Measurements from ENCODE around the gene LRRC3.
A peak's percentile ranks its signal among the peaks of the same experiment; 100 is the strongest.

The LRRC3 gene

DNA sequence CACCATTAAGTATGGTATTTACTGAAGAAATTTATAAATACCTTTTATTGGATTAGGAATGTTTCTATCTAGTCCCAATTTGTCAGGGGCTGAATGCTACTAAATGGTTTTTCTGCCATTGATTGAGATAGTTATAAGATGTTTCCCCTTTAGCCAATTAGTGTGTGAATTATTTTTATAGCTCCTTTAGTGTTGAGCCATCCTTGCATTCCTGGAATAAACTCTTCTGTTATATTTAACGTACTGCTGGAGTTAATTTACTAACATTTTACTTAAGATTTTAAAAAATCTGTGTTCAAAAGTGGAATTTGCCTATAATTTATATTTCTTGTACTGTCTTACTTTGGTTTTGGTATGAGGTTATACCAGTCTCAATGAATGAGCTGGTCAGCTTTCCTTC, 25.4 kb upstream of the LRRC3 start:
- DNase-seq (ENCODE audit: low spot score in 2 of 2), result no peak
- in situ Hi-C loops (cut with MboI; ENCODE audit: low sequenced_read_pairs), result no loop called here
- H3K4me1 ChIP-seq, result no peaks in the 10 kb centered on the region
- no peaks in the 10 kb centered on the region for H3K36me3 ChIP-seq (replicated peaks)
- peaks cover 3% of the 10 kb centered on the region; the same call in 1 of the 2 replicates for H3K9me3 ChIP-seq
- no peaks in the 10 kb centered on the region for H3K27me3 ChIP-seq (ENCODE audit: low read depth)
- H3K4me3 ChIP-seq, result no peak overlapping the region

DNA sequence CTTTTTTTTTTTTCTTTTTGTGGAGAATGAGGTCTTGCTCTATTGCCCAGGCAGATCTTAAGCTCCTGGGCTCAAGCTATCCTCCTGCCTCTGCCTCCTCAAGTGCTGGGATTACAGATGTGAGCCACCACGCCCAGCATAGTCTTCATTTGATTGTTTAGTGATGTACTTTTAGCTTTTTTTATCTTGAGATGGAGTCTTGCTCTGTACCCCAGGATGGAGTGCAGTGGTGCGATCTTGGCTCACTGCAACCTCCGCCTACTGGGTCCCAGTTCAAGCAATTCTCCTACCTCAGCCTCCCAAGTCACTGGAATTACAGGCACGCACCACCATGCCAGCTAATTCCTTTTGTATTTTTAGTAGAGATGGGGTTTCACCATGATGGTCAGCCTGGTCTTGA, 24.0 kb upstream of the LRRC3 start:
- in situ Hi-C loops (cut with MboI; ENCODE audit: low sequenced_read_pairs), result no loop called here
- no peaks in the 10 kb centered on the region for H3K36me3 ChIP-seq (replicated peaks)
- H3K9me3 ChIP-seq, result peaks cover 3% of the 10 kb centered on the region; the same call in 1 of the 2 replicates
- no peaks in the 10 kb centered on the region for H3K27me3 ChIP-seq (ENCODE audit: low read depth)
- no peak overlapping the region for H3K4me3 ChIP-seq
- H3K4me1 ChIP-seq, result no peaks in the 10 kb centered on the region
- DNase-seq (ENCODE audit: low spot score in 2 of 2), result no peak

DNA sequence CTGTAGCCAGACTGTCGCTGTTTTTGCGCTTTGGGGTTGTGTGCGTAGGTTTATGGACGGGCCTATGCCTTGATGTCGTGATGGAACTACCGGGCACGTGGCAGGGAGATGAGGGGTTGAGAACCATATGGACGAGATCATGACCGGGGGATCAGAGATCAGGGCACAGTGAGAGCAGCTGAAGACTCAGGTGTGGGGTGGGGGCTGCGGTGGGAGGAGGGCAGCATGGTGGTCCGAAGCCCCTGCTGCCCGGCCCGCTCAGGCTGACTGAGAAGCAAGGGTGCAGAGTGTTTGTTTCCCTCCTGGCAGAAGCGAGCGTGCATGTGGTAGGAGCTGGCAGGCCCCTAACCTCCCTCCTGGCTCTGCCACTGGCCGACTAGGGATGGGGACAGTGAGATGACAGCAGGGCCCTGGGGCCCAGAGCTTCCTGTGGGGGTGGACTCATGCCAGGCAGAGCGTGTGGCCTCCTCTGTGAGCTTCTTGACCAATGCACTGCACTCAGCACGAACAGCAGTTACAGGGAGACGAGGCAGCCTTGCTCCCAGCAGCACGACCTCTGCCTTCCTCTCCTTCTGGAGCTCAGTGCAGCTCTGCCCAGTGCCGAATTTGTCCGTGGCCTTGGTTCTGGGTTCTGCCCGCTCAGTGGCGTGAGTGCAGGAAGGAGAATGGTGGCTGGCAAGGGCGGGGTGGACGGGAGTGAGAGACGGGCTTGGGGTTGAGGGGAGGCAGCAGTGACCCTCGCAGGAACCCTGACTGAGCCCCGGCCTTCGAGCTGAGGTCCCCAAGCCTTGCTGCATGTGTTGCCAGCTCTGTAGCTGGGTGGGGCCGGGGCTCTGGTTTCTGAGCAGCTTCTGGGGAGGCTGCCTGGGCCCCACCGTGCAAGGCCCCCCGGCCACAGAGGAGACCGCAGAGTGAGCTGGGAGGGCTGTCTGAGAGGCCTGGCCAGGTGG, 22.2 kb upstream of the LRRC3 start:
- Histone ChIP-seq H3K9me3 (peaks cover 3% of the 10 kb centered on the region; the same call in 1 of the 2 replicates), H3K27me3 (ENCODE audit: low read depth) (no peaks in the 10 kb centered on the region), H3K4me3 (no peak overlapping the region), H3K4me1 (no peaks in the 10 kb centered on the region), H3K36me3 (replicated peaks) (no peaks in the 10 kb centered on the region)
- peak in 1 of 2 experiments; percentile 4 for DNase-seq (ENCODE audit: low spot score in 2 of 2)
- in situ Hi-C loops (cut with MboI; ENCODE audit: low sequenced_read_pairs), result no loop called here

DNA sequence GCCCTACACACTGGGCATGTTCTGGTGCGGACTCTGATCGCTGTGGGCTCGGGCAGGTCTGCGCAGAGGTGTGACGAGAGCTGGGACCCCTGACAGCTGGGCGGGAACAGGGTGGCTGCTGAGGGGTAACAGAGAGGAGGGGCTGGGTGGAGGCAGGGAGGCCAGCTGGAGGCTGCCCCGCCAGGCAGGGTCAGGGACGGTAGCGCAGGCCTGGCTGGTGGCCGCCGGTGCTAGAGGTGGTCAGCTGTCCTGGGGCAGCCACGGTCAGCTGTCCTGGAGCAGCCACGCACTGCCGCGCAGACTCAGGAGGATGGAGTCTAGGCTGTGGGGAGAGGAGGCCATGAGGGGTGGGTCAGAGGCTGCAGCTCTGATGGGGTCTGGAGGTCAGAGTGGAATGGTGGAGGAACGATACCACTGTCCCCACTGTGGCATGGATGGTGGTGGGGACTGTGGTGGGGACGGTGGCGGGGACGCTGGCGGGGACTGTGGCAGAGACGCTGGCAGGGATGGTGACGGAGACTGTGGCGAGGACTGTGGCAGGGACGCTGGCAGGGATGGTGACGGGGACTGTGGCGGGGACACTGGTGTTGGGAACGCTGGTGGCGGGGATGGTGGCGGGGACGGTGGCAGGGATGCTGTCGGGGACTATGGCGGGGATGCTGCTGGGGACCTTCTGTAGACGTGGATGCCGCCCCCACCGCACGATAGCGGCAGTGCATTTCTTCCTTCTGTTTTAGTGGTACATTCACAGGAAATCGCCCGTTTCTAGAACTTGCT, 21.3 kb upstream of the LRRC3 start:
- DNase-seq (ENCODE audit: low spot score in 2 of 2), result peak in 1 of 2 experiments; percentile 2
- Histone ChIP-seq H3K27me3 (ENCODE audit: low read depth) (no peaks in the 10 kb centered on the region), H3K36me3 (replicated peaks) (no peaks in the 10 kb centered on the region), H3K9me3 (peaks cover 3% of the 10 kb centered on the region; the same call in 1 of the 2 replicates), H3K4me3 (no peak overlapping the region), H3K4me1 (no peaks in the 10 kb centered on the region)
- in situ Hi-C loops (cut with MboI; ENCODE audit: low sequenced_read_pairs), result no loop called here

DNA sequence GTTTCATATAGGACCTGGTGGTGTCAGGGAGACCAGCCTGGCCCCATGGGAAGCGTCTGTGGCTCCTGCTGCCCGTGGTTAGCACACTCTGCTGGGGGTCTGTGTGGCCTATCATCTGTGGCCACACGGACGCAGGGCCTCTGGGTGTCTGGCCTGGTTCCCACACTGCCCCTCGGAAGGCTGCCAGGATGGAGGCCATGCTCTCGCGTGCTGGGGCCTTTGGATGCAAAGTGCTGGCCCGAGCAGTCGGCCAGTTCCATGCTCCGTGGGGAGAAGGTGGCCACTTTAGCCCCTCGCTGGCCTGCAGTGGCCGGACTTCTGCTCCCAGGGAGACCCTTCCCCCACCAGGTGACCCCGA, 20.8 kb upstream of the LRRC3 start:
- in situ Hi-C loops (cut with MboI; ENCODE audit: low sequenced_read_pairs), result no loop called here
- Histone ChIP-seq H3K36me3 (replicated peaks) (no peaks in the 10 kb centered on the region), H3K27me3 (ENCODE audit: low read depth) (no peaks in the 10 kb centered on the region), H3K9me3 (peaks cover 3% of the 10 kb centered on the region; the same call in 1 of the 2 replicates), H3K4me3 (no peak overlapping the region), H3K4me1 (no peaks in the 10 kb centered on the region)
- no peak for DNase-seq (ENCODE audit: low spot score in 2 of 2)

DNA sequence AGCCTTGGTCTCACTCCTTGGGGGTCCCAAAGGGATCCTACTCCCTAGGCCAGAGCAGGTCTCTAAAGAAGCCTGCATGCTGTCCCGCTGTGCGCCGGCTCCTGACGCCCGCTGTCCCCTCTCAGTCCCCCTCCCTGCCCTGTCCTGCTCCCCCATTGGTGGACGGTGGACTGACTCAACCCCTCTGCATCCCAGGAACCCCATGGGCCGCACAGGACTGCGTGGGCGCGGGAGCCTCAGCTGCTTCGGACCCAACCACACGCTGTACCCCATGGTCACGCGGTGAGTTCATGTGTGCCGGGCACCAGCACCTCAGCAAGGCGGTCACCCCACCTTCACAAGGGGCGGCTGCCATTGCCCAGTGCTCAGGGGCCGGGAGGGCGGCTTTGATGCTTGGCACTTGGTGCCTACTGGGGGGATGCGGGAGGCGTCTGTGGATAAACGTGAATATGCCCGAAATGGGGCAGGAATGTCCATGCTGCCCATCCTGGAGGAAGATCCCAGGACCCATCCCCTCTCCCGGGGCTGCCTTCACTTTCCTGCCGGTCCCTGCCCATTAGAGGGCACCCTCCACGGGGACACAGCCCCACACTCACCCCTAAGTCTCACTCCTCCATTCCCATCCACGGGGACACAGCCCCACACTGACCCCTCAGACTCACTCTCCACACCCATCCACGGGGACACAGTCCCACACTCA, 20.2 kb upstream of the LRRC3 start:
- DNase-seq (ENCODE audit: low spot score in 2 of 2), result peak in 1 of 2 experiments; percentile 6
- Histone ChIP-seq H3K9me3 (no peaks in the 10 kb centered on the region), H3K4me1 (no peaks in the 10 kb centered on the region), H3K27me3 (ENCODE audit: low read depth) (no peaks in the 10 kb centered on the region), H3K4me3 (no peak overlapping the region), H3K36me3 (replicated peaks) (no peaks in the 10 kb centered on the region)
- in situ Hi-C loops (cut with MboI; ENCODE audit: low sequenced_read_pairs), result no loop called here

DNA sequence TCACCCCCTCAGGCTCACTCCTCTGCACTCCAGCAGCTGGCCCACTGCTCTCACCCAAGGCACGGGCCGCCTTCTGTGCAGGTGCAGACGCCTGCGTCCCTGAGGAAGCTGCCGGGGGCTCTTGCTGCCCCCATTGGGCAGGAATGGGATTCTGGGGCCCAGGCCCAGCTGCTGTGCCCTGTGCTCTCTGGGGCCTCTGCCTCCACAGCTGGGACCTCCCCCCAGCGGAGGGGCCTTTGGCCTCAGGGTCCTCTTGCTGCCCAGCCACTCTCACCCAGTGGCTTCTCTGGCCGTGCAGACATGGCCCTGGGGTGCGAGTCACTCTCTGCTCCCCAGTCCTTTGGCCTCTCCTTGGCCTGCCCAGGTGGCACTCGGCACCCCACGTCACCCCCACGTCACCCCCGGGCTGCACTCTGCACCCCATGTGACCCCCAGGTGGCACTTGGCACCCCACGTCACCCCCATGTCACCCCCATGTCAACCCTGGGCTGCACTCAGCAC, 19.1 kb upstream of the LRRC3 start:
- no peak for DNase-seq (ENCODE audit: low spot score in 2 of 2)
- Histone ChIP-seq H3K36me3 (replicated peaks) (no peaks in the 10 kb centered on the region), H3K9me3 (no peaks in the 10 kb centered on the region), H3K27me3 (ENCODE audit: low read depth) (no peaks in the 10 kb centered on the region), H3K4me1 (no peaks in the 10 kb centered on the region), H3K4me3 (no peak overlapping the region)
- in situ Hi-C loops (cut with MboI; ENCODE audit: low sequenced_read_pairs), result no loop called here

DNA sequence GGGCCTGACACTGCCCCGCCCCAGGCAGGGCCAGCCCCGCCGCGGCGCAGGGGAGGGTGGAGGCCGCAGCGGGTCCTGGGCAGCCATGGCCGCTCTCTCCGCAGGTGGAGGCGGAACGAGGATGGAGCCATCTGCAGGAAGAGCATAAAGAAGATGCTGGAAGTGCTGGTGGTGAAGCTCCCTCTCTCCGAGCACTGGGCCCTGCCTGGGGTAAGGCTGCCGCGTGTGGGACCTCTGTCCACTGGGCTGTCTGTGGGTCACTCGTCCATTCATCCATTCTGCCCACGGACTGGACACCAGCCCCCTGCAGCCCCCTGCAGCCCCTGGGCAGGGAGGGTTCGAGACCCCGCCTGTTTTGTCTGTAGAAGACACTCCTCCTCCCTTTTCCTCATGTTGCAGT, 18.4 kb upstream of the LRRC3 start:
- H3K27me3 ChIP-seq (ENCODE audit: low read depth), result no peaks in the 10 kb centered on the region
- H3K4me1 ChIP-seq, result no peaks in the 10 kb centered on the region
- no peak for DNase-seq (ENCODE audit: low spot score in 2 of 2)
- H3K36me3 ChIP-seq (replicated peaks), result no peaks in the 10 kb centered on the region
- in situ Hi-C loops (cut with MboI; ENCODE audit: low sequenced_read_pairs), result no loop called here
- H3K9me3 ChIP-seq, result no peaks in the 10 kb centered on the region
- no peak overlapping the region for H3K4me3 ChIP-seq

DNA sequence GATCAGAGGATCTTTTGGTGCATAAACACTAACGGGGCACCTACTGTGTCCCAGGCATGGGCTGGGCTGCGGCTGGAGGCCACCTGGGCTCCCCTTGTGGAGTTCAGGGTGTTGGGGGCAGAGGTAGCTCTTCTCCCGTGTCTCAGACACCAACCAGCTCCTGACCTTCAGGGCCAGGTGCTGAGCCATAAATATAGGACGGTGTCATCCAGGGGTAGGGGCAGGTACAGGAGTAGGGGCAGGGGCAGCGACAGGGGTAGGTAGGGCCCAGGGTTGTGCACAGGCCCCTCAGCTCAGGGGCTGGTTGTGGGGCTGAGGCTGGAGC, 18.0 kb upstream of the LRRC3 start:
- H3K27me3 ChIP-seq (ENCODE audit: low read depth), result no peaks in the 10 kb centered on the region
- DNase-seq (ENCODE audit: low spot score in 2 of 2), result no peak
- no peaks in the 10 kb centered on the region for H3K4me1 ChIP-seq
- H3K9me3 ChIP-seq, result no peaks in the 10 kb centered on the region
- H3K4me3 ChIP-seq, result no peak overlapping the region
- H3K36me3 ChIP-seq (replicated peaks), result no peaks in the 10 kb centered on the region
- in situ Hi-C loops (cut with MboI; ENCODE audit: low sequenced_read_pairs), result no loop called here

DNA sequence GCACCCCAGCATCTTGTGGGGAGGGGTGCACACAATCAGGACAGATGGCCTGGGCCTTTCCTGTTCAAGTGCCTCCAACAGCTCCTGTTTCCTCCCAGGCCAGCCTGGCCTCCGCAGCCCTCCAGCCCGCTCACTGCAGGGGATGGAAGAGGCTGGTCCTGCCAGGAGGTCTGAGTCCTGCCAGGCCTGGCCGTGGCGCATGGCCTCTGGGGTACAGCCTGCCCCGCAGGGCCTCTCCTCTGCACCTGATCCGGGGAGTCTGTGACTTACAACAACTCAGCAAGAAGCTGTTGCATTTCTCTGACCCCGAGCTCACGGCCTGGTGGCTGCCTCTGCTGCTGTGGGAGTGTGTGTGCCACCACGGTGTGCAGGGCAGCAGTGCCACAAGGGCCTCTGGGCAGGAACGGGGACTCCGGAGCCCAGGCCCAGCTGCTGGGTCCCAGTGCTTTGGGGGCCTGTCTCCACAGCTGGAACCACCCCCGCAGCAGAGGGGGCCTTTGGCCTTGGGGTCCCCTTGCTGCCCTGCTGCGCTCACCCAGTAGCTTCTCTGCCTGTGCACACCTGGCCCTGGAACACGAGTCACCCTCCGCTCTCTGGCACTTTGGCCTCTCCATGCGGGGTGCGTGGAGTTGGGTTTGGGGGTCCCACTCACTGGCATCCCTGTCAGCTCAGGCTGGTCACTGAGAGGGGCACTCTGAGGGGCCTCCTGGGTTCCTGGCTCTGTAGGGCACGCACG, 17.4 kb upstream of the LRRC3 start:
- in situ Hi-C loops (cut with MboI; ENCODE audit: low sequenced_read_pairs), result no loop called here
- Histone ChIP-seq H3K9me3 (no peaks in the 10 kb centered on the region), H3K36me3 (replicated peaks) (no peaks in the 10 kb centered on the region), H3K4me1 (no peaks in the 10 kb centered on the region), H3K27me3 (ENCODE audit: low read depth) (no peaks in the 10 kb centered on the region), H3K4me3 (no peak overlapping the region)
- DNase-seq (ENCODE audit: low spot score in 2 of 2), result no peak

DNA sequence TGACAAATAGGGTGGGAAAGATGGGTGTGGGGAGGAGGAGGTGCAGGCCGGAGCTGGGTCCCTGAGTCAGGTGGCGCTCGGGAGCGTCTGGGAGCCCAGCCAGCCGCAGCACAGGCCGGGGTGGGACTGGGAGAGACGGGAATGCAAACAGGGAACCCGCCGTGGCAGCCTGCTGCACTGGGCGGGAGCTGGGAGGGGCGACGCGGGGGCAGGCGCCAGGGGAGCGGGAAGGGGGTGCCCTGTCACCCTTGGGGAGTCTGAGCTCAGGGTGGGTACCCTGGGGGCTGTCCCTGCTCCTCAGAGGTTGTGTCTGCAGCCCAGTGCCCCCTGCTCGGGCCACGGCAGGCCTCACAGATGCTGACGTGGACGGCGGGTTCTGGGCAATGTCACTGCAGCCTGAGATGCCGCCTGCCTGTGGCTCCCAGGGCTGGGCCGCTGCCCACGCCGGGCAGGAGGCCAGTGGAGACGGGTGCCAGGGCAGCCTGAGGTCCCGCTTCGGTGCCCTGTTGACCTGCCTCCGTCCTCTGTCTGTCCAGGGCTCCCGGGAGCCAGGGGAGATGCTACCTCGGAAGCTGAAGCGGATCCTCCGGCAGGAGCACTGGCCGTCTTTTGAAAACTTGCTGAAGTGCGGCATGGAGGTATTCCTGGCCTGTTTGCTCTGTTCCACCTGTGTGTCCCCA, 16.6 kb upstream of the LRRC3 start:
- H3K4me3 ChIP-seq, result no peak overlapping the region
- in situ Hi-C loops (cut with MboI; ENCODE audit: low sequenced_read_pairs), result no loop called here
- no peak for DNase-seq (ENCODE audit: low spot score in 2 of 2)
- H3K9me3 ChIP-seq, result no peaks in the 10 kb centered on the region
- no peaks in the 10 kb centered on the region for H3K27me3 ChIP-seq (ENCODE audit: low read depth)
- H3K36me3 ChIP-seq (replicated peaks), result no peaks in the 10 kb centered on the region
- no peaks in the 10 kb centered on the region for H3K4me1 ChIP-seq

DNA sequence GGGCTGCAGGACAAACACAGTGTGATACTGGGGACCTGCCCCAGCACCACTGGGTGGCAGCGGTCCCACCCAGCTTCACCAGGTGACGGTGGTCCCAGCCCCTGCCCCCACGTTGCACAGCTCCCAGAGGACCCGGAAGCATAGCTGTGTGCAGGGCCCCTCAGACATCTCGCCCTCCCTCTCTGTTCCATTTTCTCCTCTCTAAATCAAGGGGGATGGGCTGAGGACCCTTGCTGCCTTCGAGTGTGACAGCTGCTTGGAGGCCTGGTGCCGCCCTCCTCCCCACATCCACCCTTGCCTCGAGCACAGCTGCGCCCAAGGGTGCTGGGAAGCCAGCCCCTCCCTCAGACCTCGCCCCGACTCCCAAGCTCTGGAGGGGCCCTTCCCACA, 16.1 kb upstream of the LRRC3 start:
- no peaks in the 10 kb centered on the region for H3K27me3 ChIP-seq (ENCODE audit: low read depth)
- no peaks in the 10 kb centered on the region for H3K4me1 ChIP-seq
- no peak for DNase-seq (ENCODE audit: low spot score in 2 of 2)
- no peak overlapping the region for H3K4me3 ChIP-seq
- H3K36me3 ChIP-seq (replicated peaks), result no peaks in the 10 kb centered on the region
- H3K9me3 ChIP-seq, result no peaks in the 10 kb centered on the region
- in situ Hi-C loops (cut with MboI; ENCODE audit: low sequenced_read_pairs), result no loop called here
